HG02885 (cell line): ENCODE data around the gene ZKSCAN1.
"Not testable (repeated sequence)": the region's sequence is repeated elsewhere in the genome, so short reads cannot be mapped to it uniquely, and the experiment has no call there.

ENCODE experiments used
- ATAC-seq: cut with Tn5 transposase; IDR thresholded peaks from one replicate; pipeline ENCODE4 v1.9.1; 2021; ENCODE audit warnings: mild to moderate bottlenecking; ENCODE audit not compliant: unreplicated experiment, poor library complexity

The ZKSCAN1 gene

DNA sequence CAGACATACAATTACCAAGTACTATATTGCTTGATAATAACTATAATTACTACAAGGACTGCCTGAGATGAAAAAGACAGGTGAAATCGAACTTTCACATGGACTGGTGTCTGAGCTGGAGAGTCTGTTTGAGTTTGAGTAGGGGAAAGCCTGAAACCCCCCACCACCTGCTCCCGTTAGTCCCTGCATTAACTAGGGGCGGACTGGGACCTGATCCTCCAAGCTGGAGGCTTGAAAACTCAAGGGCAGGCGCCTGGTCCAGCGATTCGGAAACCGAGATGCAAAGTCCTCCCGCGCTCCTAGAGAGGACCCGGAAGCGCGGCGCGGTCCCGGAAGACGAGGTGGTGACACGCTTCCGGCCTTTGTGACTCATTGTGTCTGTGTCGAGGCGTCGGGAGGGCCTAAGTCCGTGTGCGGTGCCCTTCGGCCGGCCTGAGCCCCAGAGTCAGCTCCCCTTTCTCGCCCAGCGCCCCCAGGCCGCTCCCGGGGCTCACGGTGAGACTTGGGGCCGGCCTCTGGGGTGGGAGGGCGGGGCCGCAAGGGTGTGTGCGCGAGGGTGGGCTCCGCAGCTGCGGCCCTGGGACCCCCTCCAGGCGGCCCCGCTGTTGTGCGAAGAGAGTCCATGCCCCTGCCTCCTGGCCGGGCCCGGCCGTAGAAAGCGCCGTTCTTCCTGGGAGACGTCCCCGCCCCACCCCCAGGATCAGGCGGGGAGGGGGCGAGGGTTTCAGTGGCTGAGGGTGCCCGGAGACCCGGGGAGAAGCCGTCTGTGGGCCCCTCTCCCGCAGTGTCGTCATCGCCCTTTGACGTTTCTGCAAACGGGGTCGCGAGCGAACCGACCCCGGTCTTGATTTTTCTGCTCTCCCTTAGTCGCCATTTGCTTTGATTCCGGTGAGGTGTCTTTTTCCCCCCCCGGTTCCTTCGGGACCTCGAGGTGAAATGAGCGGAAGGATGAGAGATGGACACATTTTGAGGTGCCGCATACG lies at the start of gene ZKSCAN1:
ZKSCAN1 (plus strand) TSS at position 365 of the 983 bp plus-strand sequence. CDS start 7,911 bp downstream, outside the sequence.
- peak; percentile 97 for ATAC-seq

- ATAC-seq: no peak
Observed at GRCh38 chr7:99969298-99969697, 46.1 kb upstream of the ZKSCAN1 start.

GRCh38 chr7:99969813-99970212 lies 45.6 kb upstream of the ZKSCAN1 start:
- ATAC-seq: not testable (repeated sequence)

DNA sequence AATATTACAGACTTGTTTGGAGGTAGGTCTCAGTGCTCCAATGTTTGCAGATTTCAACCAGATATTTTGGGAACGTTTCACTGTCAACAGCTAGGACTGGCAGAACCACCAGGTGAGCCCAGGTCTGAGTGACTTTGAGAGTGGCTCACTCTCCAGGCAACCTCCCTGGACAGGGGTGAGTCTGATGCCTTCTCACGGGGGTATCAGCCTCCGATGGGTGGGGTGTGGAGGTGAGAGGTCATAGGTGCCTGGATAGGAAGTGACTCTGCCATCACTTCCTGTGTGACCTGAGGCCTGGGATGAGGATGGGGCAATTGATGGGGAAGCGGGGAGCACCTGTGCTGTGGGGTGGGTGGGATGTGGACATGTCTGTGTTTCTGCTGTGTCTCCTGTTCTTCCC lies 44.2 kb upstream of the ZKSCAN1 start:
- ATAC-seq: no peak

- ATAC-seq: not testable (repeated sequence)
Observed at GRCh38 chr7:99973817-99974216, 41.6 kb upstream of the ZKSCAN1 start.

DNA sequence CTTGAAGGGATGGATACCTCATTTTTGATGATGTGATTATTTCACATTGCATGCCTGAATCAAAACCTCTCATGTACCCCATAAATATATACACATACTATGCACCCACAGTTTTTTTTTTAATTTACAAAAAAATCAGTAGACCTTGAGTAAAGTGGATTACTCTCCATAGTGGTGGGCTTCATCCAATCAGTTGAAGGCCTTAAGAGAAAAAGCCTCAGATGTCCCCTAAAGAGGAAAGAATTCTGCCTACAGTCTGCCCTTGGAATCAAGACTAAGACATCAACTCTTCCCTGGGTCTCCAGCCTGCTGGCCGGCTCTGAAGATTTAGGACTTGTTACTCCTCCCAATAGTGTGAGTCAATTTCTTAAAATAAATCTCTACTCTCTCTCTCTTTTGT lies 40.7 kb upstream of the ZKSCAN1 start:
- no peak for ATAC-seq

DNA sequence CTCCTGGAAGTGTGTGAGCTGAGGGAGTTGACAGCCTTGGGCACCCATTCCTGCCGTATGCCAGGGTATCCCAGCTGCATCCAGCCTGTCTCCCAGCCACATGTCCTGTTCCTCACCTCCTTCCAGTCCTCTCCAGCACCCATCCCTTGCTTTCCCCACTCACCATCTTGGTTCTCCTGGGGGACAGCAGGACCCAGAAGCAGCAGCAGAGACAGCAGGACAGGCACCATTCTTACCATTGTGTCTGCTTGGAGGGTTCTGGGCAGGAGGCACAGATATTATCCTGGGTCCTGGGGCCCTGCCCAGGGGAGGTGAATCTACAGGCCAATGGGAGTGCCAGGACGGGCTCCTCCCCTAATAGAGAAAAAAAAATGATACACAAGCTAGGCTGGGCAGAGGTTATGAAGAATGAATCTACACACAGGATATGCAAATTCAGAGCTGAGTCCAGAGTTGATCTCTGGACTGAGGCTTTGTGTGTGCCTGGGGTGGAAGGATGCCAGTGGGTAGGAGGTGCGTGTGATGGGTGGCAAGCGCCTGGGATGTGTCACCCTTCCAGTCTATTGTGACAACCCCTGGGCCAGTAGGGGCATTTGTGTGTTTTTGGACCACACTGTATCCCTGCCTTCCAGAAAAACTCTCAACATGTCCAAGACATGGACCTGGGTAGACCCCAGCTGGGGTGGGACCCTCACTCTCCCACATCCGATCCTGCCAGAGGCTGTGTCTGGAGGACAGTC lies 39.4 kb upstream of the ZKSCAN1 start, which contains the start of gene AZGP1:
AZGP1 (minus strand) TSS at position 250 of the 740 bp plus-strand sequence; CDS start at position 239, 11 bp downstream.
- no peak for ATAC-seq

DNA sequence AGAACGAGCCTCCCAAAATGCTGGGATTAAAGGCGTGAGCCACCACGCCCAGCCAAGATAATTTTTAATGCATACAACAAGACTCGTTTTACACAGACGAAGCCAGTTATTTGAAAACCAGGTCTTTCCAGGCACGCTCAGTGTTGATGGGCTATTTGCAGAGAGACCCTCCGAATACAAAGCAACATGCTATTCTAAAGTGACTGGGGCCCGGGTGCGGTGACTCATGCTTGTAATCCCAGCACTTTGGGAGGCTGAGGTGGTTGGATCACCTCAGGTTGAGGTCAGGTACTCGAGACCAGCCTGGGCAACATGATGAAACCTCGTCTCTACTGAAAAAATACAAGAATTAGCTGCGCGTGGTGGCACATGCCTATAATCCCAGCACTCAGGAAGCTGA lies 38.8 kb upstream of the ZKSCAN1 start:
- ATAC-seq: no peak

GRCh38 chr7:99979814-99980225 lies 35.6 kb upstream of the ZKSCAN1 start:
- ATAC-seq: not testable (repeated sequence)

DNA sequence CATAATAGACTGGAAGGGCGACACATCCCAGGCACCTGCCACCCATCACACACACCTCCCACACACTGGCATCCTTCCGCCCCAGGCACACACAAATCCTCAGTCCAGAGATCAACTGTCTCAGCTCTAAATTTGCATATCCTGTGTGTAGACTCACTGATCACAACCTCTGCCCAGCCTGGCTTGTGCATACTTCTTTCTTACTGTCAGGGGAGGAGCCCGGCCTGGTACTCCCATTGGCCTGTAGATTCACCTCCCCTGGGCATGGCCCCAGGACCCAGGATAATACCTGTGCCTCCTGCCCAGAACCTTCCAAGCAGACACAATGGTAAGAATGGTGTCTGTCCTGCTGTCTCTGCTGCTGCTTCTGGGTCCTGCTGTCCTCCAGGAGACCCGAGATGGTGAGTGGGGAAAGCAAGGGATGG lies 34.9 kb upstream of the ZKSCAN1 start:
- ATAC-seq: peak; percentile 57

DNA sequence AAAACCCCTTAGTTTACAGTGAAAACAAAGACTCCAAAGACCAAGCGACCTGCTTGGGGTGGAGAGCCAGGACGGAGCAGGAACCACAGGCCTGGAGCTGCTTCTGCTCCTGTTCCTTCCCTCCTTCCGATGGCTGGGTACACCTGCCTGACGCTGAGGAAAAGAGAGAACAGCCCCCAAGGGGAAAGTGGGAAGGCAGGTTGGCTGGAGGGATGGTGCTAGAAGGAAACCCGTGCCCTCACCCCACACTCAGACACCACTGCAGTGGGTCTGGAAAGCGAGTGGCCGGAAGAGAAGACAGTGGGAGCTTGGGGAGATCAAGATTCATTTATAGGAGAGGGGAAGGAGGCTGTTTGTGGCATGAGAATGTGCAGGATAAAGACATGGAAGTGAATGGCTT lies 34.3 kb upstream of the ZKSCAN1 start:
- not testable (repeated sequence) for ATAC-seq

DNA sequence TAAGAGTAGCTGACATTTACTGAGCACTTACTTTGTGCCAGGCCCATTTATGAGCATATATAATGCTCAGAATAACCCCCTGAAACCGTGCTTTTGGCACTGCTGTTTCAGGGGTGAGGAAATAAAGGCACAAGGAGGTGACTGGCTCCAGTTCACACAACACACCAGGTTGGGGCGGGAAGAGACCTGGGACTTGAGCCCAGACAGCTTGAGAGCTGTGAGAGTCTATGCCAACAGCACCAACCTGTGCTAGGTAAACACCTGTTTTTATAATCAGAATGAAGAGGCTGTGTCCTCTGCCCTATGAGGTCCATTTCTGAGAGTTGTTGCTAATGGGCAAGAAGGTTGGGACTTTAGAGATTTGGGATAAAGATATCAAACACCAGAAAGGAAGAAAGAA lies 30.8 kb upstream of the ZKSCAN1 start:
- no peak for ATAC-seq

DNA sequence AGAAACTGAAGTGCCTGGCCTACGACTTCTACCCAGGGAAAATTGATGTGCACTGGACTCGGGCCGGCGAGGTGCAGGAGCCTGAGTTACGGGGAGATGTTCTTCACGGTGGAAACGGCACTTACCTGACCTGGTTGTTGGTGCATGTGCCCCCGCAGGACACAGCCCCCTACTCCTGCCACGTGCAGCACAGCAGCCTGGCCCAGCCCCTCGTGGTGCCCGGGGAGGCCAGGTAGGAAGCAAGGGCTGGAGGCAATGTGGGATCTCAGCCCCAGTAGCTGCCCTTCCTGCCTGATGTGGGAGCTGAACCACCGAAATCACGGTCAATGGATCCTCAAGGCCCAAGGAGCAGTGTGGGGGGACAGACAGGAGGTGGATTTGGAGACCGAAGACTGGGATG lies 28.1 kb upstream of the ZKSCAN1 start:
- ATAC-seq: not testable (repeated sequence)

DNA sequence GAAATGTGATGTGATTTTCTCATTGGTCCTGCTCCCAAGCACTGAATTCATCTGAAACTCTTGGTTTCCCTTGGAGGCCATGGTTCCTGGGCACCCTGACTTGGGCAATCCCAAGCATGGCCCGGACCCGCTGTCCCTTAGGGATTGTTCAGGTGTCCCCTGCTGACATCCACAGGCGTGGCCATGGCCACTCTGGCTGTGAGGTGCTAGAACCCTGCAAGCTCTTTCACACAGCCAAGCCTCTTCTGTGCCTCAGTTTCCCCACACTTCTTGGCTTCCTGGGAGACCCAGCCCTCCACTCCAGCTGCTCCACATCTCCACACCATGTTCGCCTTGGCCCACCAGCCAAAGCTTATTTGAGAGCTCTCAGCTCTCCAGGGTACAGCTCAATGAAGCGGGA lies 27.6 kb upstream of the ZKSCAN1 start:
- ATAC-seq: no peak

- no peak for ATAC-seq
Observed at GRCh38 chr7:99990460-99990852, 24.9 kb upstream of the ZKSCAN1 start.

DNA sequence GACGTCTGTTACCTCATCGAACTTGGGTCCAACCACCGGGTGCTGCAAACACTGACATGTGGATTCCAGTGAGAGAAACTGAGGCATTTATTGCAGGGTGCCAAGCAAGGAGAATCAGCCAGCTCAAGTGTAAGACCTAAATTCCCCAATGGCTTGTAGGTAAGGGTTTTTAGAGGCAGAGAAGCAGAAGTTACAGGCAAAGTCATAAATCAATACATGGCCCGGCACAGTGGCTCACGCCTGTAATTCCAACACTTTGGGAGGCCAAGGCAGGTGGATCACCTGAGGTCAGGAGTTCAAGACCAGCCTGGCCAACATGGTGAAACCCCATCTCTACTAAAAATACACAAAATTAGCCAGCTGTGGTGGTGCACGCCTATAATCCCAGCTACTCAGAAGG lies 23.9 kb upstream of the ZKSCAN1 start:
- ATAC-seq: not testable (repeated sequence)

DNA sequence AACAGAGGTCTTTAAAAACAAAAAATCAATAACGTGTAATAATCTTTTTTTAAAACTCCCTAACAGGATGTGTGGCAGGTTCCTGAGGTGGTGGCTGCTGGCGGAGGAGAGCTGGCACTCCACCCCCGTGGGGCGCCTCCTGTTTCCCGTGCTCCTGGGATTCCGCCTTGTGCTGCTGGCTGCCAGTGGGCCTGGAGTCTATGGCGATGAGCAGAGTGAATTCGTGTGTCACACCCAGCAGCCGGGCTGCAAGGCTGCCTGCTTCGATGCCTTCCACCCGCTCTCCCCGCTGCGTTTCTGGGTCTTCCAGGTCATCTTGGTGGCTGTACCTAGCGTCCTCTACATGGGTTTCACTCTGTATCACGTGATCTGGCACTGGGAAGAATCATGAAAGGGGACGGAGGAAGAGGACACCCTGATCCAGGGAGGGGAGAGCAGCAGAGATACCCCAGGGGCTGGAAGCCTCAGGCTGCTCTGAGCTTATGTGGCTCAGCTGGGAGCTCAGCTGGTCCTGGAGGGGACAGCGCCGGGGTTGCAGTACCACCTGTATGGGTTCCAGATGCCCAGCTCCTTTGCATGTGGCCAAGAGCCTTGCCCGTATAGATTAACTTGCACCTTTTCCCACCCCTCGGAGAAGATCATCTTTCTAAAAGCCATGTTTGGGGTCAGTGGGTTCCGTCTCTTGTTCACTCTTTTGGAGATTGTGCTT lies 22.9 kb upstream of the ZKSCAN1 start:
- no peak for ATAC-seq

GRCh38 chr7:99994819-99995218 lies 20.6 kb upstream of the ZKSCAN1 start:
- ATAC-seq: no peak

- ATAC-seq: no peak
Observed at GRCh38 chr7:99996755-99997544, 18.4 kb upstream of the ZKSCAN1 start.
